SK-N-SH (cell line): Measurements from ENCODE around the gene GRAMD2A. TPM values are rescaled to one million over a fixed set of nuclear protein-coding genes. Genes with fewer than 3 reads are reported as not detected.

Source experiments
- CTCF ChIA-PET: fragments of 300-600, 350-600 bp; formaldehyde crosslinking; extraction: SDS; loops from one replicate; lab custom pipeline; 2021; lab: Yijun Ruan, JAX
- POLR2A ChIA-PET: fragments of 350-600 bp; sonication (Branson Sonifier 250); formaldehyde crosslinking; extraction: SDS; loops from one replicate; lab custom pipeline; 2020; ENCODE audit warnings: antibody characterized with exemption, inconsistent platforms; lab: Yijun Ruan, JAX
- DNase-seq: peaks from one replicate; pipeline ENCODE4 v3.0.0; 2012
- H2AFZ ChIP-seq: fragments of 200-600 bp; sonication (generic); 2 replicates; pipeline ENCODE4 v1.8.1; 2016; ENCODE audit warnings: antibody characterized with exemption, mild to moderate bottlenecking, low read depth
- H3F3A ChIP-seq: fragments of 200-600 bp; sonication (generic); replicated peaks from 2 replicates; pipeline ENCODE3; 2016; ENCODE audit warnings: antibody characterized with exemption, mild to moderate bottlenecking; ENCODE audit not compliant: insufficient read depth
- H3K27ac ChIP-seq, 2 experiments: fragments of 200-500 bp in 1 of 2; fragments of 200-600 bp in 1 of 2; sonication (Bioruptor generic) in 1 of 2; sonication (generic), shearing (Covaris generic) in 1 of 2; 2 replicates each; pipeline versions ENCODE4 v1.5.1 to v1.6.1; 2014 to 2016; ENCODE audit warnings: low read depth in 2 of 2, inconsistent platforms in 1 of 2, low read length in 1 of 2, mild to moderate bottlenecking in 1 of 2, mixed read lengths in 1 of 2
- H3K27me3 ChIP-seq: fragments of 200-600 bp; sonication (generic), shearing (Covaris generic); 2 replicates; pipeline ENCODE4 v1.6.1; 2016; ENCODE audit warnings: mixed run types; ENCODE audit not compliant: insufficient read depth
- H3K36me3 ChIP-seq, 2 experiments: fragments of 200-500 bp in 1 of 2; fragments of 200-600 bp in 1 of 2; sonication (Bioruptor generic) in 1 of 2; sonication (generic) in 1 of 2; replicated peaks in 1 of 2; 2 replicates each; pipeline versions ENCODE3 to v1.5.1; 2014 to 2016; ENCODE audit warnings: low read length in 1 of 2, mild to moderate bottlenecking in 1 of 2; ENCODE audit not compliant: insufficient read depth in 2 of 2, control insufficient read depth in 1 of 2
- H3K4me1 ChIP-seq, 2 experiments: fragments of 200-500 bp in 1 of 2; fragments of 200-600 bp in 1 of 2; sonication (Bioruptor generic) in 1 of 2; sonication (generic), shearing (Covaris generic) in 1 of 2; 2 replicates each; pipeline versions ENCODE4 v1.5.1 to v1.6.1; 2014 to 2016; ENCODE audit warnings: low read depth in 1 of 2, low read length in 1 of 2, mixed run types in 1 of 2; ENCODE audit not compliant: insufficient read depth in 2 of 2, control insufficient read depth in 1 of 2
- H3K4me2 ChIP-seq: fragments of 200-600 bp; sonication (generic), shearing (Covaris generic); 2 replicates; pipeline ENCODE4 v1.6.1; 2017; ENCODE audit warnings: mixed run types
- H3K4me3 ChIP-seq, 2 experiments: fragments of 200-500 bp in 1 of 2; fragments of 200-600 bp in 1 of 2; sonication (Bioruptor generic) in 1 of 2; sonication (generic), shearing (Covaris generic) in 1 of 2; 2 replicates each; pipeline versions ENCODE4 v1.5.1 to v1.8.1; 2014 to 2016; ENCODE audit warnings: low read depth in 2 of 2, inconsistent platforms in 1 of 2, low read length in 1 of 2, mild to moderate bottlenecking in 1 of 2, mixed read lengths in 1 of 2, moderate library complexity in 1 of 2
- H3K79me2 ChIP-seq: fragments of 200-600 bp; sonication (generic); 2 replicates; pipeline ENCODE4 v1.8.1; 2017; ENCODE audit warnings: mild to moderate bottlenecking; ENCODE audit not compliant: insufficient read depth
- H3K9ac ChIP-seq: fragments of 200-600 bp; sonication (generic); 2 replicates; pipeline ENCODE4 v1.6.1; 2017; ENCODE audit warnings: mixed run types
- H3K9me2 ChIP-seq: fragments of 200-600 bp; sonication (generic); 2 replicates; pipeline ENCODE4 v1.6.1; 2017; ENCODE audit warnings: mixed run types
- H3K9me3 ChIP-seq: fragments of 200-600 bp; sonication (generic); 2 replicates; pipeline ENCODE4 v1.6.1; 2017; ENCODE audit warnings: mixed run types, mild to moderate bottlenecking, moderate library complexity
- H4K20me1 ChIP-seq: fragments of 200-600 bp; sonication (generic); 2 replicates; pipeline ENCODE4 v1.6.1; 2017; ENCODE audit warnings: mild to moderate bottlenecking, mixed run types; ENCODE audit not compliant: insufficient read depth
- CHD2 ChIP-seq: fragments of 150-350 bp; IDR thresholded peaks from 2 replicates; pipeline ENCODE4 v1.6.1; 2018; ENCODE audit warnings: low read length; ENCODE audit not compliant: partially characterized antibody
- EZH2phosphoT487 ChIP-seq: fragments of 200-600 bp; sonication (generic); IDR thresholded peaks from 2 replicates; pipeline ENCODE4 v1.6.1; 2017; ENCODE audit warnings: low read depth, mixed run types, mild to moderate bottlenecking, antibody characterized with exemption, moderate library complexity, borderline replicate concordance
- FOSL2 ChIP-seq: IDR thresholded peaks from 2 replicates; pipeline ENCODE4 v1.4.0; 2012; ENCODE audit warnings: low read depth, mild to moderate bottlenecking, moderate library complexity, borderline replicate concordance
- MXI1 ChIP-seq: IDR thresholded peaks from 2 replicates; pipeline ENCODE4 v1.6.1; 2012; ENCODE audit warnings: mild to moderate bottlenecking, low read depth, low read length, improper control_type of control experiment
- NRF1 ChIP-seq: IDR thresholded peaks from 2 replicates; pipeline ENCODE4 v1.6.1; 2012; ENCODE audit warnings: low read depth, mild to moderate bottlenecking, low read length
- SIN3A ChIP-seq: IDR thresholded peaks from 2 replicates; pipeline ENCODE4 v1.6.1; 2012; ENCODE audit warnings: low read depth, mild to moderate bottlenecking, low read length, moderate library complexity, borderline replicate concordance
- SMC3 ChIP-seq: IDR thresholded peaks from 2 replicates; pipeline ENCODE4 v1.6.1; 2012; ENCODE audit warnings: low read depth, low read length, improper control_type of control experiment
- TCF12 ChIP-seq: IDR thresholded peaks from 2 replicates; pipeline ENCODE4 v1.4.0; 2012
- TEAD4 ChIP-seq: IDR thresholded peaks from 2 replicates; pipeline ENCODE4 v1.4.0; 2012; ENCODE audit warnings: mild to moderate bottlenecking, borderline replicate concordance; ENCODE audit not compliant: insufficient read depth
- YY1 ChIP-seq: IDR thresholded peaks from 2 replicates; pipeline ENCODE4 v1.4.0; 2012; ENCODE audit warnings: low read depth, mild to moderate bottlenecking
- WGBS: methylation state at CpG from one replicate; pipeline ENCODE4 v1.1.6; 2017; ENCODE audit warnings: low lambda C conversion rate; 5-methylcytosine and 5-hydroxymethylcytosine counted together
- polyA plus RNA-seq, 3 experiments: library from polyadenylated mRNA; depleted of rRNA; stranded (reverse); fragments of >200 nt; gene quantifications; 2 replicates each; pipeline ENCODE4 v1.2.3, GENCODE V29; 2012
- TF ChIP-seq, protein P1 (sequence below): fragments of 150-350 bp; IDR thresholded peaks from 2 replicates; pipeline ENCODE4 v1.6.1; 2016; ENCODE audit warnings: mild to moderate bottlenecking, low read depth, low read length
- TF ChIP-seq, protein P2 (sequence below): IDR thresholded peaks from 2 replicates; pipeline ENCODE4 v1.6.1; 2012; ENCODE audit warnings: mild to moderate bottlenecking, low read depth, low read length, moderate library complexity

The GRAMD2A gene
- polyA plus RNA-seq, 1 of the 3 experiments (the other 2 are of a cell fraction): 0.10 TPM

DNA sequence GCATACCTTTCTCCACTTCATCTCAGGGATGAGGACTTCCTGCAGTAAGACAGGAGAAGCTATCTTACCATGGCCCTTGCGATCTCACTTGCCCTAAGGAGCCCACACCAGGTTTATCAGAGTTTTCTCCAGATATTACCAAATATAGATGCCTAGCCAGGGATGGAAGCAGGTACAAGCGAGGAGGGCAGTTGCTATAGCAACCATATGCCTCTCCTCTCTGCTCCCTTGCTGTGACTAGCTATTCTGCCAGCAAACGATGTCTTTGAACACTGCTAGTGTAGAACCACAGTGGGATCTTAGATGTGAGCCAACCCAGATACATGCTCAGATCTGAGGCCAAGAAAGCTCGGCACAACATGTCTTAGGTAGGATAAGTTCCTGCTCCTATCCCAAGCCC is 33.9 kb downstream of the GRAMD2A start (continued):
- TF ChIP-seq CHD2 (no peak), SIN3A (no peak), FOSL2 (no peak), SMC3 (no peak)
- TF ChIP-seq, protein P1, sequence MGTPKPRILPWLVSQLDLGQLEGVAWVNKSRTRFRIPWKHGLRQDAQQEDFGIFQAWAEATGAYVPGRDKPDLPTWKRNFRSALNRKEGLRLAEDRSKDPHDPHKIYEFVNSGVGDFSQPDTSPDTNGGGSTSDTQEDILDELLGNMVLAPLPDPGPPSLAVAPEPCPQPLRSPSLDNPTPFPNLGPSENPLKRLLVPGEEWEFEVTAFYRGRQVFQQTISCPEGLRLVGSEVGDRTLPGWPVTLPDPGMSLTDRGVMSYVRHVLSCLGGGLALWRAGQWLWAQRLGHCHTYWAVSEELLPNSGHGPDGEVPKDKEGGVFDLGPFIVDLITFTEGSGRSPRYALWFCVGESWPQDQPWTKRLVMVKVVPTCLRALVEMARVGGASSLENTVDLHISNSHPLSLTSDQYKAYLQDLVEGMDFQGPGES: no peak
- TF ChIP-seq, all 33 proteins: peak for 0

- no peak overlapping the region for H3K4me2 ChIP-seq
- TF ChIP-seq TCF12: no peak
- TF ChIP-seq, protein P1: no peak
- TF ChIP-seq EZH2phosphoT487: no peak
- TF ChIP-seq, protein P2, sequence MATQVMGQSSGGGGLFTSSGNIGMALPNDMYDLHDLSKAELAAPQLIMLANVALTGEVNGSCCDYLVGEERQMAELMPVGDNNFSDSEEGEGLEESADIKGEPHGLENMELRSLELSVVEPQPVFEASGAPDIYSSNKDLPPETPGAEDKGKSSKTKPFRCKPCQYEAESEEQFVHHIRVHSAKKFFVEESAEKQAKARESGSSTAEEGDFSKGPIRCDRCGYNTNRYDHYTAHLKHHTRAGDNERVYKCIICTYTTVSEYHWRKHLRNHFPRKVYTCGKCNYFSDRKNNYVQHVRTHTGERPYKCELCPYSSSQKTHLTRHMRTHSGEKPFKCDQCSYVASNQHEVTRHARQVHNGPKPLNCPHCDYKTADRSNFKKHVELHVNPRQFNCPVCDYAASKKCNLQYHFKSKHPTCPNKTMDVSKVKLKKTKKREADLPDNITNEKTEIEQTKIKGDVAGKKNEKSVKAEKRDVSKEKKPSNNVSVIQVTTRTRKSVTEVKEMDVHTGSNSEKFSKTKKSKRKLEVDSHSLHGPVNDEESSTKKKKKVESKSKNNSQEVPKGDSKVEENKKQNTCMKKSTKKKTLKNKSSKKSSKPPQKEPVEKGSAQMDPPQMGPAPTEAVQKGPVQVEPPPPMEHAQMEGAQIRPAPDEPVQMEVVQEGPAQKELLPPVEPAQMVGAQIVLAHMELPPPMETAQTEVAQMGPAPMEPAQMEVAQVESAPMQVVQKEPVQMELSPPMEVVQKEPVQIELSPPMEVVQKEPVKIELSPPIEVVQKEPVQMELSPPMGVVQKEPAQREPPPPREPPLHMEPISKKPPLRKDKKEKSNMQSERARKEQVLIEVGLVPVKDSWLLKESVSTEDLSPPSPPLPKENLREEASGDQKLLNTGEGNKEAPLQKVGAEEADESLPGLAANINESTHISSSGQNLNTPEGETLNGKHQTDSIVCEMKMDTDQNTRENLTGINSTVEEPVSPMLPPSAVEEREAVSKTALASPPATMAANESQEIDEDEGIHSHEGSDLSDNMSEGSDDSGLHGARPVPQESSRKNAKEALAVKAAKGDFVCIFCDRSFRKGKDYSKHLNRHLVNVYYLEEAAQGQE: no peak
- TF ChIP-seq YY1: no peak
- no peak for TF ChIP-seq CHD2
- TF ChIP-seq TEAD4: no peak
- TF ChIP-seq NRF1: no peak
- TF ChIP-seq SMC3: no peak
- no peak for TF ChIP-seq MXI1
- DNase-seq: no peak
- H3K9me3 ChIP-seq: no peaks in the 10 kb centered on the region
- H2AFZ ChIP-seq: no peak overlapping the region
- H4K20me1 ChIP-seq: no peaks in the 10 kb centered on the region
- H3K4me3 ChIP-seq: no peak overlapping the region
- no peak overlapping the region for H3K9ac ChIP-seq
- no peak overlapping the region for H3K27ac ChIP-seq
- no peaks in the 10 kb centered on the region for H3K36me3 ChIP-seq
- H3F3A ChIP-seq: no peaks in the 10 kb centered on the region
- POLR2A ChIA-PET: no interaction called here
- H3K4me1 ChIP-seq: no peaks in the 10 kb centered on the region
- 74% methylated on average over 5 of the region's 5 CpGs for WGBS
- H3K27me3 ChIP-seq: no peaks in the 10 kb centered on the region
- no peaks in the 10 kb centered on the region for H3K9me2 ChIP-seq
- CTCF ChIA-PET: interaction anchor here (1.1 to 2.2 kb wide), 7 partner anchors 9 to 587 kb away, joined by 3 to 13 read pairs (median 4); no protein-coding TSS in a partner anchor
- no peaks in the 10 kb centered on the region for H3K79me2 ChIP-seq
Observed at GRCh38 chr15:72162569-72162968, 35.0 kb downstream of the GRAMD2A start.
